IPS DF 19.7 (cell line): ENCODE measurements around the gene UFSP1.

ENCODE experiments used
- DNase-seq: peaks from one replicate; pipeline ENCODE4 v3.0.0-alpha.2; 2013; ENCODE audit warnings: low read depth, low spot score

Gene UFSP1

GRCh38 chr7:100882201-100882600 lies 7.3 kb downstream of the UFSP1 start:
- no peak for DNase-seq

GRCh38 chr7:100881136-100881535 lies 8.4 kb downstream of the UFSP1 start:
- DNase-seq: no peak

GRCh38 chr7:100880645-100881044 lies 8.9 kb downstream of the UFSP1 start:
- no peak for DNase-seq

- DNase-seq: no peak
Observed at GRCh38 chr7:100879685-100880261, 9.7 kb downstream of the UFSP1 start.

- no peak for DNase-seq
Observed at GRCh38 chr7:100878685-100879084, 10.8 kb downstream of the UFSP1 start.

- no peak for DNase-seq
Observed at GRCh38 chr7:100878013-100878412, 11.5 kb downstream of the UFSP1 start.

- DNase-seq: no peak
Observed at GRCh38 chr7:100875356-100875751, 14.2 kb downstream of the UFSP1 start.

- peak; percentile 86 for DNase-seq
Observed at GRCh38 chr7:100874577-100875355, 14.7 kb downstream of the UFSP1 start, which contains the start of gene SRRT. Gene SRRT, plus strand, starts transcription at chr7:100875103. Its CDS starts 488 bp downstream, at chr7:100875591.

- DNase-seq: no peak
Observed at GRCh38 chr7:100874300-100874576, 15.3 kb downstream of the UFSP1 start.

- no peak for DNase-seq
Observed at GRCh38 chr7:100873599-100874299, 15.8 kb downstream of the UFSP1 start.

- no peak for DNase-seq
Observed at GRCh38 chr7:100867776-100868485, 21.6 kb downstream of the UFSP1 start.

- no peak for DNase-seq
Observed at GRCh38 chr7:100867040-100867775, 22.3 kb downstream of the UFSP1 start, which contains the start of gene TRIP6. Gene TRIP6, plus strand, starts transcription at chr7:100867387. Its CDS starts 111 bp downstream, at chr7:100867498.

- DNase-seq: no peak
Observed at GRCh38 chr7:100866729-100867039, 22.8 kb downstream of the UFSP1 start.

- no peak for DNase-seq
Observed at GRCh38 chr7:100865938-100866728, 23.4 kb downstream of the UFSP1 start.

GRCh38 chr7:100865372-100865911 lies 24.1 kb downstream of the UFSP1 start:
- no peak for DNase-seq

GRCh38 chr7:100864263-100864845 lies 25.2 kb downstream of the UFSP1 start:
- no peak for DNase-seq

GRCh38 chr7:100863406-100863950 lies 26.0 kb downstream of the UFSP1 start:
- DNase-seq: no peak

- DNase-seq: no peak
Observed at GRCh38 chr7:100861616-100861985, 27.9 kb downstream of the UFSP1 start.

GRCh38 chr7:100860702-100861615 lies 28.6 kb downstream of the UFSP1 start:
- no peak for DNase-seq
